HG02884 (cell line): ENCODE data around the gene RIMBP3C.
A peak's percentile ranks its signal among the peaks of the same experiment; 100 is the strongest.
"Not testable (repeated sequence)": the region's sequence is repeated elsewhere in the genome, so short reads cannot be mapped to it uniquely, and the experiment has no call there.

Experiments
- ATAC-seq: cut with Tn5 transposase; IDR thresholded peaks from one replicate; pipeline ENCODE4 v1.9.1; 2021; ENCODE audit warnings: mild to moderate bottlenecking, moderate library complexity; ENCODE audit not compliant: unreplicated experiment

RIMBP3C gene, protein sequence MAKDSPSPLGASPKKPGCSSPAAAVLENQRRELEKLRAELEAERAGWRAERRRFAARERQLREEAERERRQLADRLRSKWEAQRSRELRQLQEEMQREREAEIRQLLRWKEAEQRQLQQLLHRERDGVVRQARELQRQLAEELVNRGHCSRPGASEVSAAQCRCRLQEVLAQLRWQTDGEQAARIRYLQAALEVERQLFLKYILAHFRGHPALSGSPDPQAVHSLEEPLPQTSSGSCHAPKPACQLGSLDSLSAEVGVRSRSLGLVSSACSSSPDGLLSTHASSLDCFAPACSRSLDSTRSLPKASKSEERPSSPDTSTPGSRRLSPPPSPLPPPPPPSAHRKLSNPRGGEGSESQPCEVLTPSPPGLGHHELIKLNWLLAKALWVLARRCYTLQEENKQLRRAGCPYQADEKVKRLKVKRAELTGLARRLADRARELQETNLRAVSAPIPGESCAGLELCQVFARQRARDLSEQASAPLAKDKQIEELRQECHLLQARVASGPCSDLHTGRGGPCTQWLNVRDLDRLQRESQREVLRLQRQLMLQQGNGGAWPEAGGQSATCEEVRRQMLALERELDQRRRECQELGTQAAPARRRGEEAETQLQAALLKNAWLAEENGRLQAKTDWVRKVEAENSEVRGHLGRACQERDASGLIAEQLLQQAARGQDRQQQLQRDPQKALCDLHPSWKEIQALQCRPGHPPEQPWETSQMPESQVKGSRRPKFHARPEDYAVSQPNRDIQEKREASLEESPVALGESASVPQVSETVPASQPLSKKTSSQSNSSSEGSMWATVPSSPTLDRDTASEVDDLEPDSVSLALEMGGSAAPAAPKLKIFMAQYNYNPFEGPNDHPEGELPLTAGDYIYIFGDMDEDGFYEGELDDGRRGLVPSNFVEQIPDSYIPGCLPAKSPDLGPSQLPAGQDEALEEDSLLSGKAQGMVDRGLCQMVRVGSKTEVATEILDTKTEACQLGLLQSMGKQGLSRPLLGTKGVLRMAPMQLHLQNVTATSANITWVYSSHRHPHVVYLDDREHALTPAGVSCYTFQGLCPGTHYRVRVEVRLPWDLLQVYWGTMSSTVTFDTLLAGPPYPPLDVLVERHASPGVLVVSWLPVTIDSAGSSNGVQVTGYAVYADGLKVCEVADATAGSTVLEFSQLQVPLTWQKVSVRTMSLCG (N-terminal part only)

DNA sequence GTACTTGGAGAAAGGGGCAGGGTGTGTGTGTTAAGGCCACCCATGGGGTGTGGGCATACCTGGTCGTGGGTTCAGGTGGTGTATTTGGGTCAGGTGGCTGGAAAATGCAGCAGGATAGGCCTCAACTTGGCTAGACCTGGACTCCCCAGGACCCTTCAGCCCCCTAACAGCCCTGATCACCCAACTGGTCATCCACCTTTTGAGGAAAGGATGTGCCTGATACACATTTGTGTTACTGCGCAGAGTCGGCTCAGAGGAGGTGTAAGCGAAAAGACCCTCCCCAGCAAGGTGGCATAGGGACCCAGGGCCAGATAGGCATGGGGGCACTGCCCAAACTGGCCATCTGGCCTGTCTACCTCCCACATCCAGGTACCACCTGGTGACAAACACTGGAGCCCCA is at the start of gene RIMBP3C:
Gene RIMBP3C (minus strand): TSS at position 101 of the 400 bp plus-strand sequence. CDS start 485 bp downstream, outside the sequence.
- ATAC-seq: not testable (repeated sequence)

DNA sequence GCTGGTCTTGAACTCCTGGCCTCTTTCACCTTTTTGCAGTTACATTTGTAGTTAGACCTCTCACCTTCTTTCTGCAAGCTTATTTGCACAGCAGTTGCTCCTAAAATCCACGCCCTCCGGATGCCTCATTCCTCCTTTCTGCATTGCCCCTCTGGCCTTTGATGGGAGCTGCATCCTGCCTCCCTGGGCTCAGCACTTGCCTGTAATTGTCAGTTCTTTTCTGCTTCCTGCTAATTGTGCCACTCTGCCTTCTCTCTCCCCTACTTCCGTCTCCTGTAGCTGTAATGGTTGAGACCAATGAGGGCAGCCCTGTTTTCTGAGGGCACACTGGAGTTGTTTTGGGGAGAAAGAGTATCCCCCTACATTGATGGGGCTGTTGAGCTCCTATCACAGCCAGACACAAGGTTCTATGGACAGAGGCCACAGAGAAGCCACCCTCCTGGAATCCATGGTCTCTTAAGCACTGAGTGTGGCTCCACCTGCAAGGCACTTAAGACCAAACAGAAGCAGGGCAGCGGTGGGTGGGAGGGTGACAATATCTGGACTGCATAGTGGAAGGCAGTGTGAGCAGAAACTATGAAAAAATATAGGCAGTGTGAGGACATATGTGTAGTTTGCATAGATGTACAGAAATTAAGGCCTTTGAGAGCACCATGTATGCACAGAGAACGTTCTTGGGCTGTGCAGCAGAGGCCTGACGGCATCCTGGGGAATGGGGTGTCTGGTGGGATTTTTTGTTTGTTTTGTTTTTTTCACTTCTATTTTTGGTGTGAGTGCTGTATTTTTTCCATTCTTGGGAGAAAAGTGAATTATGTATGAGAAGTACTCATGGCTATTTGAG is 48.0 kb upstream of the RIMBP3C start:
- ATAC-seq: no peak

DNA sequence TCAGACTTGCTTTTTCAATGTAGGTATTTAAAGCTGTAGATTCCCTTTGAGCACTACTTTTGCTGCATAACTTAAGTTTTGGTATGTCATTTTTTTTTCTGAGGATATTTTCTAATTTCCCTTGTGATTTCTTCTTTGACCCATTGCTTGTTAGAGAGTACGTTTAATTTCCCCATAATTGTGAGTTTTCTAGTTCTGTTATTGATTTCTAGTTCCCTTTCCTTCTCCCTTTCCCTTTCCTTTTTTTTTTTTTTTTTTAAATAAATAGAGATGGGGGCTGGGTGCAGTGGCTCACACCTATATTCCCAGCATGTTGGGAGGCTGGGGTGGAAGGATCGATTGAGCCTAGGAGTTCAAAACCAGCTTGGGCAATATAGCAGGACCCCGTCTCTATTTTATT is 47.0 kb upstream of the RIMBP3C start:
- ATAC-seq: no peak

GRCh38 chr22:21596356-21597135 is 45.3 kb upstream of the RIMBP3C start:
- ATAC-seq: not testable (repeated sequence)

DNA sequence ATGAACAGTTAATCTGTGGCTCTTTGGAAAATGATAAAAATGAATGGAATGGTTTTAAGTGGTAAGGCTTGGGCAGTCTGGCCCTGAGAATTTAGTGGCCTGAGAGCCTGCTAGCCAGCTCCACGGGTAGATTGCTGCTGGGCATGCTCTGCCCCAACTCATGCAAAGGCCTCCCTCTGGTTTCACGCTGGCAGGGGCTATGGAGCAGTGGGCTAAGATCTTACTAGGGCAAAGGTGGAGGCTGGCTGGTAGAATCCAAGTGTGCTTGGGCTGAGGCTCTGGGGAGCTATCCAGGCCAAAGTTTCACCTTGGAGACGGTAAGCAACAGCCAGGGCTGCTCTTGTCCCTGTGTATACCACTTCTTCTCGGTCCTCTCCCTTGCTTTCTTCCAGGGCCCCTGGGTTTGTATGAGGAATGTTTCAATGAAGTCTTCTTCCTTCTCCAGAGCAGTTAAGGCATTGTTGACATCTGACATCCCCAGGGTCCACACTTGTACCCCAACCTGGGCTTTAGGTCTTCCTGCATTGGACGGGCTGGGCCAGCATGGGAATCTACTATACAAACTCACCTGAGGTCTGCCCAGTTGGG is 43.7 kb upstream of the RIMBP3C start:
- no peak for ATAC-seq

DNA sequence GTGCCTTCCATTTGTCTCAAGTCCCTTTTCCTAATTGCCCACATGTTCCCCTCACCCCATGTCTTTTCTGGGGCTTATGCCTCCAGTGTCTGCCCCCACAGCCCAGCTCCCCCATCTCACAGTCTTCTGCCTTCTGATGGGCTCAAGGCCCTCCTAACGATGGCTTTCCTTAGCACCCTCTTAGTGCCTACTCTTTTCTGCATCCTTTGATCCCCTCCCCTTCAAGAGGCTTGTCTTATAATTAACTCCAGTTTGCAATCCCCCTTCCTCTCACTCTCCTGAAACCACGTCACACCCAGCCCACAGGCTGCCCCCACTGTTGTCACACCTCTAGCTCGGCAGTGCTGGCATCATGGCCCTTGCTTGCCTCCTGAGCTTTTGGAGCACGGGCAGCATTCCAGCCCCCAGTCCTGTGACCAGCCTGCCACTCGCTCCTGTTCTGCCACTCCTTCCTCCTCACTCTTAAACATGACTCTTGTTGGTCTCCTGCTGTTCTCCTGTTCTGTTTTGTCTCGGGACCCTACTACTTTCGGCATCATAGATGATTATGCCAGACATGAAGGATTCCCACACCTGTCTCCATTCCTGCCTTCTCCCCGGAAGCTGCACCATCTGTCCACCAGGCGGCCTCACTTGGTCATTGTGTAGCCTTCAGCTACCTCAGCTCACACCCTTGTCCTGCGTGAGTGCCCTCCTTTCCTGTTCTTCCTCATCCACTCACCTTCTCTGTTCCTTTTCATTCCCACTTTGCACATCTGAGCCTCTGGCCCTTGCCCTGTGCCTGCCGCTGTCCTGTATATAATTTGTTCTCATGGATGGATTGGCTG is 42.4 kb upstream of the RIMBP3C start:
- no peak for ATAC-seq

- no peak for ATAC-seq
Observed at GRCh38 chr22:21592422-21592821, 41.2 kb upstream of the RIMBP3C start.

DNA sequence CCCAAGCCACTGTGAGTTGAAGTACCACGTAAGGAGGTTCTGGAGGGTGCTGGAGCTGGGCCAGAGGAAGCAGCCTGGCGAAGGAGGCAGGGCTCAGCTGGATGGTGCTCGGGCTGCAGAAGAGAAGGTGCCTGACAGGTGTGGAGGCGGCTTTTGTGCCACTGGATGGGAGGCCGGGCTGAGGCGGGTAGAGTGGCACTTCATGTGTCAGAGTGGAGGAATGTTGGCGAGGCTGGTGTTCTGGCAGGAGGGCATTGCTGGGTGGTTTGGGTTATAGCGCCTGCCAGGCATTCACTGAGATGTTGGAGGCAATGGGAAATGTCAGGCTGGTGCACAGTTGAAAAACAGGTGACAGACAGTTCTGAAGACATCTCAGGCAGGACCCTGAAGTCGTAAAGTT is 40.4 kb upstream of the RIMBP3C start:
- no peak for ATAC-seq

DNA sequence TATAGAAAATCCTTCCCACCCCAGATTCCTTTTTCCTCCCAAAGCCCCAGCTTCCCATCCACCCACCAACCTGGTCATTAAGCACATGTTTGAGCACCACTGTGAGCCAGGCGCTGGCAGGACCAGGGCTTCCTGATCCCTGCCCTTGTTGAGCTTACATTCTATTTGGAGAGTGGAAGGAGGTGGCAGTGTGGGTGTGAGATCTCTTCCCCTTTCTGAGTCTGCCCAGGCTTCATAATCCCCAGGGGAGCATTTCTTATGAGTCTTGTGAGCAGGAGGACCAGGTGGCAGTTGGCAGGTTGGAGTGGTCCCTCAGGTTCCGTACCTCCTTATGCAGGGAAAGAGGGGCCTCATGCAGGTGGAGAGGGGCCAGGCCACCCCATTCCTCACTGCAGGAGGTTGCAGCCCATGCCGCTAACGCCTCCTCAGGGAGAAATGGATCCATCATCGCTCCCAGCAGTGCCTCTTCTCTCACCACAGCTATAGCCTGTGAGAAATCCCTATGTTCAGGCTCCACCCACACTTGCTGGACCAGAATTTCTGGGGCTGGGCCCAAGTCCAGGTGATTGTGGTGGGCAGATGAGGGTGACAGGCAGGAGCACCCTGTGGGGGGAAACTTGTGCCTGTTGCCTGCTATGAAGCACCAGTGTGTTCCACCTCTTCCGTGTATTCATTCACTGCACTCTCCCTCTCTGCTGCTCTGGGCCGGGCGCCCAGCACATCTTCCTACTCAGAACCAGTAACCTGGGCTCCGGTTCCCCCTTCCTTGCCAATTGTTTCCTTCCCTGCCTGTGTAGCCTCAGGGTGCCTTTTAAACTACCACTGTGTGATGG is 39.8 kb upstream of the RIMBP3C start:
- ATAC-seq: no peak

- ATAC-seq: no peak
Observed at GRCh38 chr22:21589396-21589795, 38.1 kb upstream of the RIMBP3C start.

- peak; percentile 78 for ATAC-seq
Observed at GRCh38 chr22:21587803-21588611, 36.7 kb upstream of the RIMBP3C start.

- no peak for ATAC-seq
Observed at GRCh38 chr22:21585389-21585788, 34.1 kb upstream of the RIMBP3C start.

DNA sequence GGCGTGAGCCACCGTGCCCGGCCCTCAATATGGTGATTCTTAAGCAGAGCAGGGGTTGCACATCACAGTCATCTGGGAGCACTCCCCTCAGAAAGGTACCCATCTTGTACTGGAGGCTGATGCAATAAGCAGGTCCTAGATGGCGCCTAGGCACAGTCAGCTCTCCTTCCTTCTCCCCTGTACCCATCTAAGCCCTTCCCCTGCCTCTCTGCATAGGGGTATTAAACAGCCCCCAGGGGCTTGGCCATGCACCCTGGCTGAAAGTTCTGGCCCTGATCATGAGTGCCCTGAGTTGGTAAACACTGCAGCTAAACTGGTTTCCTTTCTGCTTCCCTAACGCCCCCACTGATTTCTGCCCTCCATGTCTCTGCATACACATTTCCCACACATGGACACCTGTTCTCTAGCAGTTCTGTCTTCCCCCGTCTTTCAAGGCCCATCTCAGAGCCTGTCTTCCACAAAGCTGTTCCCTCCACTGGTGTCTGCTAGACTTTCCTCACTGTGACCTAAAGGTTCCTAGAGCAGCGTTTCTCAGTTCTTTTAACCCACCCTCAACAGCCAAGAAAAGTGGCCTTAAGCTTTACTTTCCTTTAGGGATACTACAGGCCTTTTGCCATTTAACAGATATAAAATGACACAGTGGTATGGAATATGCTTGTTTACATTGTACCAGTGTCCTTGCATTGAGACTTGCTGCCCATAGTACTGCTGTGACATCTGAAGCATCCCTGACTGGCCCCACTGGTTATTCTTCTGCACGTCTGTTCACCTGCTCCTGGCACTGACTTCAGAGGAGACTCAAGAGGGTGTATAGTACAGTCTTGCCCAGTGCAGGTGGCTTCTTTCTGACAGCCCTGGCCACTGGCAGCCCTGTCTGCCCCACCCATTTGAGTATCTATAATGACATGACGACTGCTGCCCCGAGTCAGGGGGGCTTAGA is 31.8 kb upstream of the RIMBP3C start:
- ATAC-seq: no peak

- not testable (repeated sequence) for ATAC-seq
Observed at GRCh38 chr22:21581009-21581713, 29.9 kb upstream of the RIMBP3C start.

DNA sequence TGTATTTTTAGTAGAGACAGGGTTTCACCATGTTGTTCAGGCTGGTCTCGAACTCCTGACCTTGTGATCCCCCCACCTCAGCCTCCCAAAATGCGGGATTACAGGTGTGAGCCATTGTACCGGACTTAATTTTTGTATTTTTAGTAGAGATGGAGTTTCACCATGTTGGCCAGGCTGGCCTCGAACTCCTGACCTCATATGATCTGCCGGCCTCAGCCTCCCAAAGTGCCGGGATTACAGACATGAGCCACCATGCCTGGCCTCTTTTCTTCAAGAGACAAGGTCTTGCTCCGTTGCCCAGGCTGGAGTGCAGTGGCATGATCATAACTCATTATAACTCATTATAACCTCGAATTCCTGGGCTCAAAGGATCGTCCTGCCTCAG is 29.4 kb upstream of the RIMBP3C start:
- ATAC-seq: not testable (repeated sequence)
